T-helper 9 cell (primary cell): ENCODE results near the gene SUPT7L.
A peak's percentile ranks its signal among the peaks of the same experiment; 100 is the strongest.
"Not testable (repeated sequence)": the region's sequence is repeated elsewhere in the genome, so short reads cannot be mapped to it uniquely, and the experiment has no call there.

Experiments used
- DNase-seq: peaks from one replicate; pipeline ENCODE4 v3.0.0-alpha.2; 2020

Gene SUPT7L

DNA sequence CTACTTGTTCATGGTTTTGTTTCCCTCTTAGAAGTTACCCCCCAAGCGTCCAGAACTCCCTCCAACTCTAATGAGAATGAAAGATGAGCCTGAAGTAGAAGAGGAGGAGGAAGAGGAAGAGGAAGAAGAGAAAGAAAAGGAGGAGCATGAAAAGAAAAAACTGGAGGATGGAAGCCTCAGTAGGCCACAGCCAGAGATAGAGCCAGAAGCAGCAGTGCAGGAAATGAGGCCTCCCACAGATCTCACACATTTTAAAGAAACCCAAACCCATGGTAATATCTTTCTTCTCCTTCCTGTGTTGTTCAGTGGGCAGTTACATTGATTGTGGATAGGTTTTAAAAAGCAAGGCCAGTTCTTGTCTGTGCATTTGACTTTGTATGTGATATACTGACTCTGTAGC lies 21.6 kb upstream of the SUPT7L start:
- DNase-seq = not testable (repeated sequence)

GRCh38 chr2:27683390-27684071 lies 20.1 kb upstream of the SUPT7L start:
- DNase-seq = peak; percentile 88

DNA sequence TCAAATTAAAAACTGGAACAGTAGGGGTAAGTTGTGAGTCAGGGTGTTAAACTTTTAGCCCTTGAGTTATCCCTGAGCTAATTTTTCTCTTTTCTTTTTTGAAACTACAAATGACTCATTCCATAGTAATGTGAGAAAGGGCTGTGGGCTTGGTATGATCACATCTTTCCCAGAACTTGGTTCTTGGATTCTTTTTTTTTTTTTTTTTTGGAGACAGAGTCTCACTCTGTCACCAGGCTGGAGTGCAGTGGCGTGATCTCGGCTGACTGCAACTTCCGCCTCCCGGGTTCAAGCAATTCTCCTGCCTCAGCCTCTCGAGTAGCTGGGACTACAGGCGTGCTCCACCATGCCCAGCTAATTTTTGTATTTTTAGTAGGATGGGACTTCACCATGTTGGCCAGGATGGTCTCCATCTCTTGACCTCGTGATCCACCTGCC lies 18.9 kb upstream of the SUPT7L start:
- DNase-seq = not testable (repeated sequence)

- no peak for DNase-seq
These were observed 18.4 kb upstream of the SUPT7L start for GRCh38 chr2:27681841-27682240.

DNA sequence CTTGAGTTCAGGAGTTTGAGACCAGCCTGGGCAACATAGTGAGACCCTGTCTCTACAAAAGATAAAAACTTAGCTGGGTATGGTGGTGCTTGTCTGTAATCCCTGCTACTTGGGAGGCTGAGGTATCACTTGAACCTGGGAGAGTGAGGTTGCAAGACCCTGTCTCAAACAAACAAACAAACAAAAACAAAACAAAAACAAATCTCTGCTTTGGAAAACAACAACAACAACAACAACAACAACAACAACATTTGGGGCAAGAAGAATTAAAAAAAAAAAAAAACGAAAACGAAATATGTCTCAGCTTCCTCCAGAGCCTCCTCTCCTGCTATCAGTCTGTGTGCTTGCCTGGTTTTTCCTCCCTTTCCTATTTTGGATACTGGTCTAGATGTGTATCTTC lies 17.2 kb upstream of the SUPT7L start:
- DNase-seq = no peak

DNA sequence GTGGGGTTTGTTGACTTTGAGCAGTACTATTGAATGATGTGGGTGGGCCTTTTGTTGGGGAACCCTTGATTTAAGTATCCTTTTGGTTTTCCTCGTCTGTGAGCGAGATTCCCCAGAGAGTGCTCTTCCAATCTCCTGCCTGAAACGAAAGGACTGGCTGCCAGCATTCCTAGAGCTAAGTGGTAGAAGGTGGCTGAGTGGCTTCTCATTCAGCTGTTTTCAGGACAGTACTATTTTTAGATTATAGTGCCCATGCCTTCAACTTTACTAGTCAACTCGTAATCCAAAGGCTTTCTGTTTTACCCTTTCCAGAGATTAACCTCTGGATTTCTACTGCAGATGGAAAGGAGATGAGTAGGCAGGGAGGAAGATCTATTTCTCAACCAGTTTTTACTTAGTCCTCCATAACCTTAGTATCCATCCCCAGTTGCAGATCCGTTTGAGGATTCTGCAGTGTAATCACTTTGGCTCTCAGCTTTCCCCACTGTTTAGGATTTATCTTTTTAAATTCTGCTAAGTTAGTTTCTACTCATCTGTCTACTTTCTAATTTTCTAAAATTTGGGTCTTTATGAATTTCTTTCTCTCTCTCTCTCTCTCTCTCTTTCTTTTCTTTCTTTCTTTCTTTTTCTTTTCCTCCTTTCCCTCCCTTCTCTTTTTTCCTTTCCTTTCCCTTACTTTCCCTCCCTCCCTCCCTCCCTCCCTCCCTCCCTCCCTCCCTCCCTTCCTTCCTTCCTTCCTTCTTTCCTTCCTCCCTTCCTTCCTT lies 9.5 kb upstream of the SUPT7L start:
- no peak for DNase-seq

DNA sequence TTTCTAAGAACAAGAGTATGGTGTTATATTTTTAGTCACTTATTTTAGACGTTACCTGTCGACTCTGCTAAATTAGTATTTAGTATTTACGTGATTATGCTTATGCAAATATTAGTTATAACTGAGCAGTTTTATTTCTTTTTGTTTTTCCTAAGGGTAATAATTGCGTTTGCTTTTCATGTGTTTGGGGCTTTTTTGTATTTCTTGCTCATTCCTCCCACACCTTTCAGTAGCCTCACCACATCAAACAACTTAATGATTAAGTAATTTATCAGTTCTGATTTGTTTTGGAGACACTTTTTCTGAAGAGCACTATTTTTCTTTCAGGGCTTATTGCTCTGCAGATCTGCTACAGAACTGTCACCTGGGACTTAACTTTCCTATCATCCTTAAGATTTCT lies 7.8 kb upstream of the SUPT7L start:
- no peak for DNase-seq

- no peak for DNase-seq
These were observed 4.0 kb upstream of the SUPT7L start for GRCh38 chr2:27667446-27667845.

- no peak for DNase-seq
These were observed 1.4 kb upstream of the SUPT7L start for GRCh38 chr2:27664622-27665363.

GRCh38 chr2:27664154-27664574 lies 750 bp upstream of the SUPT7L start:
- no peak for DNase-seq

DNA sequence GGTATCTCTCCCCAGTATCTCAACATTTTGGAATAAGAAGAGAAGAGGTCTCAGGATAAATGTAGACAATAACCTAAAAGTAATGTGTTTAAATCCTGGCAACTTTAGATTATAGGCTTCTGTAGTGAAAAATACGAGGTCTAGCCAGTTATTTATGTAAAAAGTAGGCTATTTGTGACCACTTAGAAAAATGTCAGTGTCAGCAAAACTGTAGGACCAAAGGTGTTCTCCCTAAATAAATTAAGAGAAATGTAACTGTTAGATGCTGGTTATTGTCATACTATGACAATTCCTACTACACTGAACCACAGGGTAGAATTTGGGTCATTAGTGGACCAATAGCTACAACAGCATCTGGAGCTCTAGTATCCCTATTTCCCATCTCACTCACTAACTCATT lies 2.0 kb downstream of the SUPT7L start:
- DNase-seq = no peak

DNA sequence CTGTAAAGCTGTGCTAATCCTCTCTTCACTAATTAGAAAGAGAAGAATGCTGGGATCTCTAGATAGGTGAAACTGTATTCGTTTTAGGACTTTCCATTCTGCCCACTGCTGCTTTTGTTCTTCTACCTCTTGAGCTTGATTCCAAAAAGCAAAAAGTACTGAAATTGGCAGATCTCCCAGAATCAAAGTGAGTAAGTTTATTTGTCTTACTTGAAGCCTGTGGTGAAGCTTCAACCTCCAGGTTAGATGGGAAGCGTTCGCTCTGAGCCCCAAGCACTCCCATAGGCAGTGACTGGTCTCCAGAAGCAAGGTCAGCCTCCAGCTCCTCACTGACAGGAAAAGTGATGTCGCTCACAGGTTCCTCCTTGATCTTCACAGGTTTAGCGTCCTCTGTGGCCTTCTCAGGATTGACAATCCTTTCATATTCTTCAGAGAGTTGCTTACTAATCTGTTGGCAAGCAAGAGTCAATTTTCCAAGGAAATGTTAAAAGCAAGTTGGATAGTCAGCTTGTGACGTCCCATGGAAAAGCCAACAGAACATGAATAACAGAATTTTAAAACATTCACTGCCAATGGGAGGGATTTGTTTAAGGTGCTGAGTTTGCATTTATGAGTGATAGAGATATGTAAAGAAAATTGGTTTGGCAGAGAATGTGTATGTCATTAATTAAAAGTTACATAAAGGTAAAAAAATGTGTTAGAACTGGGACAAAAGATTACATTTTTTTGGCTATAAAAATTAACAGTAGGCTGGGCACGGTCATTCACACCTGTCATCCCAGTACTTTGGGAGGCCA lies 8.1 kb downstream of the SUPT7L start:
- no peak for DNase-seq

DNA sequence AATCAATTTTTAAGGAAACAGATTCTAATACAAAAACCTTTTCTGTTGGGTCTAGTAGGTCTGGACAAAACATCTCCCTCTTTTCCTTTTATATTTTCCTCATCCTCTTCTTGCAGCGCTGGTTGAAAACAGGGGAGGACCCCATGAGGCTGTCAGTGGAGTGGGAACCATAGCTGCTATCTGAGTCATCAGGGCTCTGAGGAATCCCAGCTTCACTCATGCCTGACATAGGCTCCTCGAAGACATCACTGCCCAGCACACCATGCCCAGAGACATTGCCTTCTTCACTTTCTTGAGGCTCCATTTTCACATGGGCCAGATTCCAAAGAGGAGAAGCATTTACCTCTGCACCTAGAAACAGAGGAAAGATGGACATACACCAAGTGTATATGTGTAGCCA lies 10.0 kb downstream of the SUPT7L start:
- no peak for DNase-seq

- DNase-seq = no peak
These were observed 10.6 kb downstream of the SUPT7L start for GRCh38 chr2:27652790-27653189.

DNA sequence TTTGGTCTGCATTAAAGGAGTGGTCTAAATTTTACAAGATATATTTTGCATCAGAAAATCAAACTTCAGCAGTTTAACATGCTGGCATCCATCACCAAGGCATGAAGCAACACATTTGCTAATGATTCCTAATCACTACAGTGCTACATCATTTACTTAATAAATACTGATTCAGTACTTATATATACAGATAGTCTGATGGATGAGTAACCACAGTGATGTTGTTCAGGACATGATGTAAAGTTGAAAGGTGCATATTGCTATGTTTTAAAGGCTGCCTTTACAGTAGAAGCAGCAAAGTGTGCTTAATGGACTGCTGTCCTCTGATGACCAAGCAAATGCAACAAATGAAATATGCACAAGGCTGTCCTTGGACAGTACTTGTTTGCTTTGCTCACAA lies 11.1 kb downstream of the SUPT7L start:
- no peak for DNase-seq

DNA sequence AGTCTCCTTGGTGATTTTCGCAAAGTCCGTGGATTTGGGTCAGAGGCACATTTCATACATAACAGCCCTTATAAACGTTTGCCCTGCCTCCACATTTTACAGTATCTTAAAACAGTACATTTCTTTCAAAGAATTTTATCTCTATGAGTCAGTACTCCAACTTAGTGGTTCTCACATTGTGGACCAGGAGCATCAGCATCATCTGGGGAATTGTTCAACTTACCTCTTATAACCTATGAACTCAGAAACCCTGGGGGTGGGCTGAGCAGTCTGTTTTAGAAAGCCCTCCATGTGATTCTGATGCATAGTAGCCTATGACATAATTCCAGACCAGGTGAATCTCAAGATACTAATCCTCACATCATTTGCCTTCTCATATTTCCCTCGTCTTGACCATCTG lies 12.4 kb downstream of the SUPT7L start:
- DNase-seq = no peak

DNA sequence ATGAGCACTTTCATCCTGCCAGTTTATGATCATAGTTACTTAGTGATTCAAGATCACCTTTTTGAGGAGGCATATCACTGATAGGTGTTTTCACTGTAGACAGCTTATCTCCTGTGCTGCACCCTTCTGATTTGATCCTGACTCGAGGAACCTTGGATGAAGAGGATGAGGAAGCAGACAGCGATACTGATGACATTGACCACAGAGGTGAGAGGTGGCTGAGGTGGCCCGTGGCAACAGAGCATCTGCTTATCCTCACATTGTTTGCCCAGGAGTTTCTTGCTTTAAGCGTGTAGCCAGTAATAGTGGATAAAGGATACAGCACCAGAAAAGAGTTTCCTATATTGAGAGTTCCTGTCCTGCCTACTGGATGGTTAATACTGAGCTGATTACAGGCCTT lies 15.7 kb downstream of the SUPT7L start:
- DNase-seq = no peak

GRCh38 chr2:27647289-27647688 lies 16.1 kb downstream of the SUPT7L start:
- no peak for DNase-seq

GRCh38 chr2:27645197-27645596 lies 18.2 kb downstream of the SUPT7L start:
- no peak for DNase-seq

- DNase-seq = no peak
These were observed 22.6 kb downstream of the SUPT7L start for GRCh38 chr2:27640722-27641245.

GRCh38 chr2:27638709-27639108 lies 24.7 kb downstream of the SUPT7L start:
- DNase-seq = no peak

GRCh38 chr2:27638037-27638637 lies 25.3 kb downstream of the SUPT7L start:
- no peak for DNase-seq
